Suppressor macrophage (primary cell): ENCODE results near the gene SERINC2.
A peak's percentile ranks its signal among the peaks of the same experiment; 100 is the strongest.

Experiments
- DNase-seq, 4 experiments: peaks; one replicate each; pipeline ENCODE4 v3.0.0-alpha.2; 2020 to 2022
- total RNA-seq, 17 experiments: gene quantifications; one replicate each; lab custom pipeline; 2026; ENCODE audit warnings: mixed read lengths in 6 of 17, inconsistent platforms in 3 of 17; lab: John Stamatoyannopoulos, UW

SERINC2 gene
- 7.1 to 29.8 (median 17.7) reads per million in 17 experiments for total RNA-seq

- DNase-seq = peak in 3 of 4 experiments; percentile 28 to 75 (median 65)
Measured at GRCh38 chr1:31412732-31413404, at the start of gene SERINC2. Gene SERINC2 (plus strand): TSS chr1:31413213. CDS start chr1:31413266, 53 bp downstream.

GRCh38 chr1:31364561-31365250, 48.3 kb upstream of the SERINC2 start:
- no peak for DNase-seq

GRCh38 chr1:31366796-31367195, 46.2 kb upstream of the SERINC2 start:
- DNase-seq = peak in 3 of 4 experiments; percentile 17 to 32 (median 28)

- no peak for DNase-seq
Measured at GRCh38 chr1:31368611-31369107, 44.4 kb upstream of the SERINC2 start.

GRCh38 chr1:31370021-31370420, 43.0 kb upstream of the SERINC2 start:
- DNase-seq = no peak

- DNase-seq = no peak
Measured at GRCh38 chr1:31370565-31370964, 42.4 kb upstream of the SERINC2 start.

DNA sequence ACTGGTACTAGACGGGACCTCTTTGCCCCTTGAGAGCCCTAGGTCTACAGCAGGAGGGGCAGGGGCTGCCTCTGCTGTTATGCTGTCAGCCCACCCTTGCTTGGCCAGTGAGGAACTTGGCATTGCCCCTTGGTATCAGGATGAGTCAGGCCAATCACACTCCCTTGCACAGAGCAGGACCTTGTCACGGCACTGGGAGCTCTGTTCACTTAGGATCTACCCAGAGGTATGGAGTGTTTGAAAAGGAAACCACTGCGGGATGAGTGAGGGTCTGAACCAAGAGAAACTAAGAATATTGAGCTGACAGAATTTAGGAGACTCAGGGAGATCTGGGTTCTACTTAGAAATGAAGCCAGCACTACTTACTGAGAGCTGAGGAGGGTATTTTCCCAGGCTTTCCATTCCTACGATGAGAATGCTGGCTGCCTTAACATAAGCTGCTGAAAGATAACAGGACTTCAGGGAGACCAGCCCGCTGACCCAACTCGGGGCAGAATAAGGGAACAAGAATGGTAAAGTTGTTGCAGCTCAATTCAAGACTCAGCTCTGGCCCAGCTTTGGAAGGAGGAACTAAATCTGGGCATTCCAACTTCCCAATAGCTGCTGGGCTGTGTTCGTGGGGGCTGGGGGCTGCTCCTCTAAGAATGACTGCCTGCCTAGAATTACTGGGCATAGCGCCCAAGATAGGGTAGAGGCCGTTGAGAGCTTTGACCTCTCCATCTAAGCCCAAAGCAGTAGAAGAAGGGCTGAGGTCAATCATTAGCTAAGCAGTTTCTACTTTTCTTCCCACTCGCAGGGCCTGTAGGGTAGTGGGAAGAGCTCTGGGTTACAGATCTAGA, 41.7 kb upstream of the SERINC2 start:
- peak; percentile 73 to 81 (median 78) for DNase-seq

- DNase-seq = no peak
Measured at GRCh38 chr1:31372051-31372450, 41.0 kb upstream of the SERINC2 start.

GRCh38 chr1:31372751-31373055, 40.3 kb upstream of the SERINC2 start:
- no peak for DNase-seq

GRCh38 chr1:31373056-31373896, 39.7 kb upstream of the SERINC2 start, which contains the start of gene FABP3:
Gene FABP3 (minus strand): TSS chr1:31373076. CDS start chr1:31373014, 62 bp downstream.
- DNase-seq = peak; percentile 74 to 91 (median 84)

- DNase-seq = no peak
Measured at GRCh38 chr1:31373897-31374486, 39.0 kb upstream of the SERINC2 start.

- DNase-seq = no peak
Measured at GRCh38 chr1:31374511-31375196, 38.4 kb upstream of the SERINC2 start.

DNA sequence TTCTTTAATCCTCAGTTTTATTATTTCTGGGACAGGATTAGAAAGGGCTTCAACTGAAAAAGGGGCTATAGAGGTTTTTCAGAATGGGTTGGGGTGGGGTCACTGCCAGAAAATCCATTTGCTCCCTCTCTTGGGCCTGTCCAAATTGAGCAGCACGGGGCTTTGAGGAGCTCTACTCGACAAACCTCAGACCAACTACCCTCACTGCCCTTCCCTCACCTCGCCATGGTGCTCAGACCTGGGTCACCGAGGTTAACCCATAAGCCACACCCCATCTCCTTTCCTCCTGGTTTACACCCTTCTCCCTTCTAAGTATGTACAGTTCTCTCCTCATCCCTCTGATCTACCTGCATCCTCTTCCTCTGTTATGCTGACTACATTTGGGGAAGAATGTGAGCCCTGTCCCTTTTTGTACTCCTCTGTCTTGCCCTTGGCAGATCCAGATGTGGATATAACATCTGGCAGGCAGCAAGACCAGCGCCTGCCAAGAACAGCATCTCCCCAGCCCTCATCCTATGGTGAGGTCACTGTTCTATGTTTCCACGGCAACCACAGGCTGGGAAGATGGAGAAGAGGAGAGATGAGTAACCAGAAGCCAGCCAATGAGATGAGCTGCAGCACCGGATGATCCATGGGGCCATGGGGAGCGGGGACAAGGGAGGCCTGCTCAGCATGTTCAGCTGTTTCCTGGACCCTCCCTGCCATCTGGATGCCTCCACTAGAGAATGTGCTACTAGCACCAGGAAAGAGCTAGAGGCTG, 36.5 kb upstream of the SERINC2 start:
- no peak for DNase-seq

- no peak for DNase-seq
Measured at GRCh38 chr1:31377364-31377863, 35.6 kb upstream of the SERINC2 start.

GRCh38 chr1:31378001-31378400, 35.0 kb upstream of the SERINC2 start:
- peak in 2 of 4 experiments; percentile 31 to 36 for DNase-seq

- no peak for DNase-seq
Measured at GRCh38 chr1:31380181-31380580, 32.8 kb upstream of the SERINC2 start.

DNA sequence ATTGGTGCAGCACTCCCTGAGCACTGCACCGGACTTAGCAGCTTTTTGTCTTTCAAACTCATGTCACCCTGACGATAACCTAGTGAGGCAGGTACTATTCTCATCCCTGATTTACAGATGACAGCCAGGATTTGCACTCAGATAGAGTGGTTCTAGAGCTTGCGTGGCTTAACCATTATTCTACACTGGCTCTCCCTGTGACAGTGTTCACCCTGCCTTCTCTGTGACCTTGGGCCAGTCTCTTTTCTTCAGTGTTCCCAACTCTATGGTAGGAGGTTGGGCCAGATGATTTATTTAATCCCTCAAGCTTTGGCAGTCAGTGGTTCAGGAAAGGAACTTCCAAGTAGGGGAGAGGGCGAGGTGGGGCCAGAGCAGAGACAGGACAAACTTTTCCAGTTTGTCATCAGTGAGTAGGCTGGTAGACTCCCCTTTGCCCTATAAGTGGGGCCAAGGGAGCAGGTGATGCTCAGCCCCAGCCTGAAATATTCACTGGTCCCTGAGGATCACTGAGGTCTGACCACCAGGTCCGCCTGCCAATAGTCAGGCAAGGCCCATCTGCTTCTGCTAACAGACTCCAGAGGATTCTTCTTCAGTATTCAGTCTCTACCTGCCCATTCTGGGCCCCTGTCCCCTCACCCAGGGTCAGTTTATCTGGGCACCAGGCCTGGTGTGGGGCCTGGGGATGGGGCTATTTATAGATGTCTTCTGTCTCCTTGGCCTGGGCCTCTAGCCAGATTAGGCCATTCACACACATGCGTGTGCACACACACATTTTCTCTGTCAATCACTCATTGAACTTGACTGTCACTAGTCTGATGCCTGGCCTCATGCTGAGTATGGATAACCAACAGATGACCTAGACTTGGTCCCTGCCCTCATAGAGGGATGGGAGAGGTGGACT, 31.4 kb upstream of the SERINC2 start:
- DNase-seq = no peak

DNA sequence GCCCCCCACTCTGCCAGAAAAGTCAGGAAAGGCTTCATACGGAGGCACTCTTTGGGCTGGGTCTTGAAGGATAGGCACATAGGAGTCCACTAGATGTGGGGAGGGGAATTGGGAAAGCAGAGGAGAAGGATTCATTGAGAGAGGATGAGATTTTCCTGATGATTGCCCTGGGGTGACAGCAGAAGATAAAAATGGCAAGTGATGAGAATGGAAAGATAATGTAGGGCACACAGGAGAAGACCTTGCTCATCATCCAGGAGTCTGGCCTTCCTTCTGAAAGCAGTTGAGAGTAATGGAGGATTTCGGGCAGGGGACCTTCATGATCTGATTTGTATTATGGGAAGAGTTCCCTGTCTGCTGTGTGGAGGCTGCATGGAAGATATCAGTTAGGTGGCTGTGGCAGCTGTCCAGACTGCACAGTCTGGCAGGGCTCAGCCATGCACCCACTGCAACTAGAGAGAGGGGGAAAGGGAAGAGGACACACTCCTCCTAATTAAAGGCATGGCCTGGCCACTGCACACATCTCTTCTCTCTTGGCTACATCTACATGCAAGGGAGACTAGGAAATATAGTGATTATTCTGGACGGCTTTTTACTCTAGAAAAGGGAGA, 30.5 kb upstream of the SERINC2 start:
- no peak for DNase-seq
